ENCODE results near the gene C22orf15. TPM values are rescaled to one million over a fixed set of nuclear protein-coding genes. Genes with fewer than 3 reads are reported as not detected.

Gene C22orf15
- total RNA-seq, 1 experiment from 2014 or later, result 0.81 TPM

- Histone ChIP-seq H3K27ac (ENCODE audit: insufficient read length, low read depth, low read length) (no peak overlapping the region), H2AK5ac (ENCODE audit: insufficient read length, low read length) (no peak overlapping the region), H2BK5ac (ENCODE audit: insufficient read length, low read length) (no peak overlapping the region), H3K23ac (ENCODE audit: insufficient read length, low read depth, low read length) (no peak overlapping the region), H3K79me2 (ENCODE audit: insufficient read depth, low read length) (no peaks in the 10 kb centered on the region), H4K5ac (ENCODE audit: insufficient read length, low read depth, low read length) (no peak overlapping the region), H3K27me3 (ENCODE audit: insufficient read depth, low read length) (0 out of 2 replicates have a peak, but pooled peaks cover under 1% of the 10 kb centered on the region), H4K20me1 (ENCODE audit: control insufficient read depth, insufficient read depth, insufficient read length) (no peaks in the 10 kb centered on the region), H3T11ph (ENCODE audit: low read length) (no peak overlapping the region), H2BK20ac (ENCODE audit: low read depth, low read length, poor library complexity, severe bottlenecking) (no peak overlapping the region), H3K23me2 (ENCODE audit: insufficient read length, low read depth, low read length, poor library complexity, severe bottlenecking) (peaks cover 7% of the 10 kb centered on the region), H2BK120ac (ENCODE audit: low read depth, low read length, poor library complexity, severe bottlenecking) (no peak overlapping the region), H2AFZ (ENCODE audit: low read length) (no peak overlapping the region), H3K4me2 (ENCODE audit: insufficient read depth, insufficient read length, low read length) (peak overlapping the region; percentile 49), H3K14ac (ENCODE audit: insufficient read depth, low read length) (no peak overlapping the region), H2BK12ac (ENCODE audit: insufficient read length, low read depth, low read length) (no peak overlapping the region), H3K4ac (ENCODE audit: low read depth, low read length) (no peak overlapping the region), H2BK15ac (ENCODE audit: low read depth, low read length) (no peak overlapping the region), H3K9ac (ENCODE audit: extremely low read depth, insufficient read length, low read length) (no peak overlapping the region), H4K8ac (replicated peaks; ENCODE audit: insufficient read length, low read depth, low read length) (no peak overlapping the region), H4K91ac (ENCODE audit: insufficient read length, low read depth, low read length) (no peak overlapping the region), H3K9me3 (ENCODE audit: control insufficient read depth, low read depth, low read length) (no peaks in the 10 kb centered on the region), H3K56ac (ENCODE audit: insufficient read length, low read depth, low read length) (no peak overlapping the region), H3K4me1 (ENCODE audit: insufficient read depth, low read length) (peaks cover 4% of the 10 kb centered on the region; the same call in 1 of the 2 replicates), H3K18ac (ENCODE audit: insufficient read length, low read depth, low read length) (no peak overlapping the region), H3K79me1 (ENCODE audit: insufficient read depth, low read depth, low read length, poor library complexity, severe bottlenecking) (no peaks in the 10 kb centered on the region)
- peak overlapping the region in 1 of 2 experiments; percentile 22; a peak in 1 of 5 replicates for H3K4me3 Mint-ChIP-seq
- peaks cover 5 to 10% (median 7%) of the 10 kb centered on the region in 3 experiments; a peak in 4 of 7 replicates for H3K36me3 Mint-ChIP-seq (ENCODE audit: insufficient read depth in 1 of 3, low read depth in 3 of 3)
- H3K4me1 Mint-ChIP-seq, result peaks cover 19 to 28% of the 10 kb centered on the region in 2 experiments
- no peak overlapping the region for H3K27ac Mint-ChIP-seq
- DNase-seq, result no peak
- TF ChIP-seq CTCF (conservative IDR thresholded peaks at IDR 0.05), result no peak
- peaks cover 38% of the 10 kb centered on the region for H3K27me3 Mint-ChIP-seq (ENCODE audit: low read depth)
- no CpG with 5 or more reads among the region's 7 CpGs for WGBS (ENCODE audit: extremely low coverage, insufficient read length, low lambda C conversion rate)
- no peaks in the 10 kb centered on the region for H3K9me3 Mint-ChIP-seq
Measured at GRCh38 chr22:23763954-23764353, 1.2 kb downstream of the C22orf15 start.
